ENCODE results near the gene PITPNC1. TPM values are rescaled to one million over a fixed set of nuclear protein-coding genes. Genes with fewer than 3 reads are reported as not detected.

PITPNC1 gene
- total RNA-seq, 1 experiment from 2014 or later: 22.3 TPM

GRCh38 chr17:67496286-67496685 is 119.2 kb downstream of the PITPNC1 start:
- DNase-seq: no peak
- no peaks in the 10 kb centered on the region for H3K27me3 ChIP-seq (ENCODE audit: control insufficient read depth, insufficient read depth, low read length)
- no peak overlapping the region for H3K4me3 ChIP-seq (ENCODE audit: insufficient read depth, low read depth, low read length)
- H3K36me3 ChIP-seq (replicated peaks; ENCODE audit: control insufficient read depth, insufficient read depth, low read length): no peaks in the 10 kb centered on the region

- Histone ChIP-seq H3K27me3 (ENCODE audit: control insufficient read depth, insufficient read depth, low read length) (no peaks in the 10 kb centered on the region), H3K4me3 (ENCODE audit: insufficient read depth, low read depth, low read length) (no peak overlapping the region), H3K36me3 (replicated peaks; ENCODE audit: control insufficient read depth, insufficient read depth, low read length) (no peaks in the 10 kb centered on the region)
- DNase-seq: no peak
These were observed 122.6 kb downstream of the PITPNC1 start for GRCh38 chr17:67499685-67500084.

- Histone ChIP-seq H3K27me3 (ENCODE audit: control insufficient read depth, insufficient read depth, low read length) (no peaks in the 10 kb centered on the region), H3K4me3 (ENCODE audit: insufficient read depth, low read depth, low read length) (no peak overlapping the region)
- no peak for DNase-seq
These were observed 123.2 kb downstream of the PITPNC1 start for GRCh38 chr17:67500261-67500660.

GRCh38 chr17:67500677-67501300 is 123.7 kb downstream of the PITPNC1 start:
- no peaks in the 10 kb centered on the region for H3K36me3 ChIP-seq (replicated peaks; ENCODE audit: control insufficient read depth, insufficient read depth, low read length)
- no peak for DNase-seq

More at GRCh38 chr17:67500261-67500660, 123.2 kb downstream of the PITPNC1 start:
- H3K36me3 ChIP-seq (replicated peaks; ENCODE audit: control insufficient read depth, insufficient read depth, low read length): no peaks in the 10 kb centered on the region

GRCh38 chr17:67502151-67502550 is 125.1 kb downstream of the PITPNC1 start:
- Histone ChIP-seq H3K27me3 (ENCODE audit: control insufficient read depth, insufficient read depth, low read length) (no peaks in the 10 kb centered on the region), H3K36me3 (replicated peaks; ENCODE audit: control insufficient read depth, insufficient read depth, low read length) (no peaks in the 10 kb centered on the region), H3K4me3 (ENCODE audit: insufficient read depth, low read depth, low read length) (no peak overlapping the region)
- DNase-seq: no peak

More at GRCh38 chr17:67500677-67501300, 123.7 kb downstream of the PITPNC1 start:
- Histone ChIP-seq H3K27me3 (ENCODE audit: control insufficient read depth, insufficient read depth, low read length) (no peaks in the 10 kb centered on the region), H3K4me3 (ENCODE audit: insufficient read depth, low read depth, low read length) (no peak overlapping the region)

- DNase-seq: no peak
- H3K36me3 ChIP-seq (replicated peaks; ENCODE audit: control insufficient read depth, insufficient read depth, low read length): no peaks in the 10 kb centered on the region
These were observed 126.1 kb downstream of the PITPNC1 start for GRCh38 chr17:67503184-67503583.

GRCh38 chr17:67503739-67504138 is 126.7 kb downstream of the PITPNC1 start:
- no peak for DNase-seq
- H3K27me3 ChIP-seq (ENCODE audit: control insufficient read depth, insufficient read depth, low read length): no peaks in the 10 kb centered on the region
- no peak overlapping the region for H3K4me3 ChIP-seq (ENCODE audit: insufficient read depth, low read depth, low read length)

More at GRCh38 chr17:67503184-67503583, 126.1 kb downstream of the PITPNC1 start:
- H3K4me3 ChIP-seq (ENCODE audit: insufficient read depth, low read depth, low read length): no peak overlapping the region
- H3K27me3 ChIP-seq (ENCODE audit: control insufficient read depth, insufficient read depth, low read length): no peaks in the 10 kb centered on the region

GRCh38 chr17:67504182-67504581 is 127.1 kb downstream of the PITPNC1 start:
- no peak for DNase-seq
- Histone ChIP-seq H3K4me3 (ENCODE audit: insufficient read depth, low read depth, low read length) (no peak overlapping the region), H3K36me3 (replicated peaks; ENCODE audit: control insufficient read depth, insufficient read depth, low read length) (no peaks in the 10 kb centered on the region), H3K27me3 (ENCODE audit: control insufficient read depth, insufficient read depth, low read length) (no peaks in the 10 kb centered on the region)

More at GRCh38 chr17:67503739-67504138, 126.7 kb downstream of the PITPNC1 start:
- no peaks in the 10 kb centered on the region for H3K36me3 ChIP-seq (replicated peaks; ENCODE audit: control insufficient read depth, insufficient read depth, low read length)

GRCh38 chr17:67506966-67507365 is 129.9 kb downstream of the PITPNC1 start:
- DNase-seq: no peak
- Histone ChIP-seq H3K27me3 (ENCODE audit: control insufficient read depth, insufficient read depth, low read length) (no peaks in the 10 kb centered on the region), H3K4me3 (ENCODE audit: insufficient read depth, low read depth, low read length) (no peak overlapping the region), H3K36me3 (replicated peaks; ENCODE audit: control insufficient read depth, insufficient read depth, low read length) (no peaks in the 10 kb centered on the region)

GRCh38 chr17:67509390-67510287 is 132.6 kb downstream of the PITPNC1 start:
- H3K36me3 ChIP-seq (replicated peaks; ENCODE audit: control insufficient read depth, insufficient read depth, low read length): no peaks in the 10 kb centered on the region

GRCh38 chr17:67511012-67511411 is 133.9 kb downstream of the PITPNC1 start:
- no peak for DNase-seq
- H3K4me3 ChIP-seq (ENCODE audit: insufficient read depth, low read depth, low read length): no peak overlapping the region
- H3K36me3 ChIP-seq (replicated peaks; ENCODE audit: control insufficient read depth, insufficient read depth, low read length): no peaks in the 10 kb centered on the region
- no peaks in the 10 kb centered on the region for H3K27me3 ChIP-seq (ENCODE audit: control insufficient read depth, insufficient read depth, low read length)

More at GRCh38 chr17:67509390-67510287, 132.6 kb downstream of the PITPNC1 start:
- no peaks in the 10 kb centered on the region for H3K27me3 ChIP-seq (ENCODE audit: control insufficient read depth, insufficient read depth, low read length)
- DNase-seq: no peak
- H3K4me3 ChIP-seq (ENCODE audit: insufficient read depth, low read depth, low read length): no peak overlapping the region

GRCh38 chr17:67511804-67512203 is 134.7 kb downstream of the PITPNC1 start:
- no peak overlapping the region for H3K4me3 ChIP-seq (ENCODE audit: insufficient read depth, low read depth, low read length)
- no peaks in the 10 kb centered on the region for H3K27me3 ChIP-seq (ENCODE audit: control insufficient read depth, insufficient read depth, low read length)
- H3K36me3 ChIP-seq (replicated peaks; ENCODE audit: control insufficient read depth, insufficient read depth, low read length): no peaks in the 10 kb centered on the region
- no peak for DNase-seq

- no peaks in the 10 kb centered on the region for H3K27me3 ChIP-seq (ENCODE audit: control insufficient read depth, insufficient read depth, low read length)
- DNase-seq: no peak
These were observed 137.9 kb downstream of the PITPNC1 start for GRCh38 chr17:67514998-67515397.

GRCh38 chr17:67515490-67516083 is 138.5 kb downstream of the PITPNC1 start:
- no peaks in the 10 kb centered on the region for H3K27me3 ChIP-seq (ENCODE audit: control insufficient read depth, insufficient read depth, low read length)
- no peaks in the 10 kb centered on the region for H3K36me3 ChIP-seq (replicated peaks; ENCODE audit: control insufficient read depth, insufficient read depth, low read length)
- no peak for DNase-seq

More at GRCh38 chr17:67514998-67515397, 137.9 kb downstream of the PITPNC1 start:
- Histone ChIP-seq H3K36me3 (replicated peaks; ENCODE audit: control insufficient read depth, insufficient read depth, low read length) (no peaks in the 10 kb centered on the region), H3K4me3 (ENCODE audit: insufficient read depth, low read depth, low read length) (no peak overlapping the region)

More at GRCh38 chr17:67515490-67516083, 138.5 kb downstream of the PITPNC1 start:
- H3K4me3 ChIP-seq (ENCODE audit: insufficient read depth, low read depth, low read length): no peak overlapping the region
